ENCODE results near the gene MYBPC1. TPM values are rescaled to one million over a fixed set of nuclear protein-coding genes. Genes with fewer than 3 reads are reported as not detected.

The MYBPC1 gene
- total and polyA plus RNA-seq, 7 donors = 1,084 to 7,509 (median 4,088) TPM

- H3K27ac ChIP-seq = peak overlapping the region; percentile 88
- 18 to 34% (median 18%) methylated on average over 6 of the region's 6 CpGs for WGBS, 3 donors
- ATAC-seq = peak in 1 of 4 donors; percentile 1
- no peaks in the 10 kb centered on the region for H3K27me3 ChIP-seq (ENCODE audit: insufficient read depth in 3 of 3, low read length in 2 of 3)
- no peak for DNase-seq
- peaks cover 58% of the 10 kb centered on the region for H3K4me1 ChIP-seq
- no peak for TF ChIP-seq CTCF (IDR thresholded peaks at IDR 0.05)
- no peaks in the 10 kb centered on the region for H3K9me3 ChIP-seq
- peaks cover 3 to 49% of the 10 kb centered on the region in 2 donors for H3K36me3 ChIP-seq (ENCODE audit: insufficient read depth in 1 of 2, low read depth in 1 of 2)
- H3K4me3 ChIP-seq = no peak overlapping the region
- intact Hi-C loops (cut with DNase I) = loop anchor here in 1 of 2 donors (10.0 kb wide), 1 partner anchor 215 kb away; the partner anchor contains the start of gene ARL1
These were observed 25.3 kb downstream of the MYBPC1 start for GRCh38 chr12:101619858-101620761.

GRCh38 chr12:101620762-101621133 is 26.0 kb downstream of the MYBPC1 start:
- Histone ChIP-seq H3K27ac (peak overlapping the region; percentile 58), H3K9me3 (no peaks in the 10 kb centered on the region), H3K4me1 (peaks cover 54% of the 10 kb centered on the region), H3K4me3 (no peak overlapping the region), H3K27me3 (ENCODE audit: insufficient read depth in 3 of 3, low read length in 2 of 3) (no peaks in the 10 kb centered on the region), H3K36me3 (ENCODE audit: insufficient read depth in 1 of 2, low read depth in 1 of 2) (peaks cover 3 to 47% of the 10 kb centered on the region in 2 donors)
- DNase-seq (no peak), ATAC-seq (no peak)
- no peak for TF ChIP-seq CTCF (IDR thresholded peaks at IDR 0.05)
- intact Hi-C loops (cut with DNase I) = no loop called here
- 21 to 50% (median 27%) methylated on average over 2 of the region's 2 CpGs for WGBS, 3 donors

GRCh38 chr12:101628676-101629075 is 33.9 kb downstream of the MYBPC1 start:
- Histone ChIP-seq H3K36me3 (ENCODE audit: insufficient read depth in 1 of 2, low read depth in 1 of 2) (peaks cover 2 to 82% of the 10 kb centered on the region in 2 donors), H3K4me1 (peaks cover 8% of the 10 kb centered on the region), H3K27ac (peak overlapping the region; percentile 41), H3K9me3 (no peaks in the 10 kb centered on the region), H3K27me3 (ENCODE audit: insufficient read depth in 3 of 3, low read length in 2 of 3) (no peaks in the 10 kb centered on the region), H3K4me3 (no peak overlapping the region)
- DNase-seq (no peak), ATAC-seq (no peak)
- TF ChIP-seq CTCF (IDR thresholded peaks at IDR 0.05) = no peak
- intact Hi-C loops (cut with DNase I) = no loop called here
- 65 to 66% (median 65%) methylated on average over 3 of the region's 3 CpGs for WGBS, 3 donors

- ATAC-seq (no peak), DNase-seq (no peak)
- no peaks in the 10 kb centered on the region for H3K27me3 ChIP-seq (ENCODE audit: insufficient read depth in 3 of 3, low read length in 2 of 3)
- peaks cover 2 to 99% of the 10 kb centered on the region in 2 donors for H3K36me3 ChIP-seq (ENCODE audit: insufficient read depth in 1 of 2, low read depth in 1 of 2)
- H3K4me1 ChIP-seq = peaks cover 7% of the 10 kb centered on the region
- no peaks in the 10 kb centered on the region for H3K9me3 ChIP-seq
- peak overlapping the region; percentile 2 for H3K27ac ChIP-seq
- H3K4me3 ChIP-seq = no peak overlapping the region
- 66 to 83% (median 74%) methylated on average over 2 of the region's 2 CpGs for WGBS, 3 donors
- intact Hi-C loops (cut with DNase I) = loop anchor here in 1 of 2 donors (5.0 kb wide), 1 partner anchor 33 kb away; no protein-coding TSS in a partner anchor
- no peak for TF ChIP-seq CTCF (IDR thresholded peaks at IDR 0.05)
These were observed 40.0 kb downstream of the MYBPC1 start for GRCh38 chr12:101634724-101635123.
